Measurements from ENCODE around the gene ENO2.

Gene ENO2

DNA sequence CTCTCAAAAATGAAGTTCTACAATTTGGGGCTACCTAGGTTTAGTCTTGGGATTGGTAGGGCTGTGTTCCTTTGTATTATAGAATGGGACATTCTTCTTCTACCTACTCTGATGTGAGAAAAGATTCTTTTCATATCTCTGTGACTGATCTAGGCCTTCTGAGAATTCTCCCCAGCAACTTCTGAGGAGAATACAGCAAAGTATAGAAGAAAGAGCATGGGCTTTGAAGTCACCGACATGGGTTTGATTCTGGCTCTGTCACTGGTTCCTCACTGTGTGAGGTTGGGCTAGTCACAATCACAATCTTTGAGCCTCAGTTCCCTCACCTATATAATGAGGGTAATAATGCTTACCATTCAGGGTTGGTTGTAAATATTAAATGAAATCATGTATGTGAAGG, 18.4 kb downstream of the ENO2 start:
- DNase-seq (ENCODE audit: low read depth in 3 of 3), result no peak

DNA sequence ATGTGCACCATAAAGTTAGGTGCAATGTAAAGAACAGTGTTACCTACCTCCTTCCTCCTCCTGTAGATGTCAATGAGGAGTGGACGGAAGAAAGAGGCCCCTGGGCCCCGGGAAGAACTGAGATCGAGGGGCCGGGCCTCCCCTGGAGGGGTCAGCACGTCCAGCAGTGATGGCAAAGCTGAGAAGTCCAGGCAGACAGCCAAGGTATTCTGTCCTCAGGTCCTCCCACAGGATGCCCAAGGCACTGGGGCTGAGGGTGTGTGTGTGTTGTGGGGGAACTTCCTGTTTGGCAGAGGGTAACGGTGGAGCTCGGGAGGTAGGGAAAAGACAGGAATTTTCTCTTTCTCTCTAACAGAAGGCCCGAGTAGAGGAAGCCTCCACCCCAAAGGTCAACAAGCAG, 19.7 kb downstream of the ENO2 start:
- no peak for DNase-seq (ENCODE audit: low read depth in 3 of 3)

- DNase-seq (ENCODE audit: low read depth in 3 of 3), result no peak
Measured at GRCh38 chr12:6935371-6936193, 21.2 kb downstream of the ENO2 start.

DNA sequence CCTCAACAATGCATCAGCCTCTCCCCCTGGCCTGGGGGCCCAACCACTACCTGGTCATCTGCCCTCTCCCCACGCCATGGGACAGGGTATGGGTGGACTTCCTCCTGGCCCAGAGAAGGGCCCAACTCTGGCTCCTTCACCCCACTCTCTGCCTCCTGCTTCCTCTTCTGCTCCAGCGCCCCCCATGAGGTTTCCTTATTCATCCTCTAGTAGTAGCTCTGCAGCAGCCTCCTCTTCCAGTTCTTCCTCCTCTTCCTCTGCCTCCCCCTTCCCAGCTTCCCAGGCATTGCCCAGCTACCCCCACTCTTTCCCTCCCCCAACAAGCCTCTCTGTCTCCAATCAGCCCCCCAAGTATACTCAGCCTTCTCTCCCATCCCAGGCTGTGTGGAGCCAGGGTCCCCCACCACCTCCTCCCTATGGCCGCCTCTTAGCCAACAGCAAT, 21.8 kb downstream of the ENO2 start:
- no peak for DNase-seq (ENCODE audit: low read depth in 3 of 3)

DNA sequence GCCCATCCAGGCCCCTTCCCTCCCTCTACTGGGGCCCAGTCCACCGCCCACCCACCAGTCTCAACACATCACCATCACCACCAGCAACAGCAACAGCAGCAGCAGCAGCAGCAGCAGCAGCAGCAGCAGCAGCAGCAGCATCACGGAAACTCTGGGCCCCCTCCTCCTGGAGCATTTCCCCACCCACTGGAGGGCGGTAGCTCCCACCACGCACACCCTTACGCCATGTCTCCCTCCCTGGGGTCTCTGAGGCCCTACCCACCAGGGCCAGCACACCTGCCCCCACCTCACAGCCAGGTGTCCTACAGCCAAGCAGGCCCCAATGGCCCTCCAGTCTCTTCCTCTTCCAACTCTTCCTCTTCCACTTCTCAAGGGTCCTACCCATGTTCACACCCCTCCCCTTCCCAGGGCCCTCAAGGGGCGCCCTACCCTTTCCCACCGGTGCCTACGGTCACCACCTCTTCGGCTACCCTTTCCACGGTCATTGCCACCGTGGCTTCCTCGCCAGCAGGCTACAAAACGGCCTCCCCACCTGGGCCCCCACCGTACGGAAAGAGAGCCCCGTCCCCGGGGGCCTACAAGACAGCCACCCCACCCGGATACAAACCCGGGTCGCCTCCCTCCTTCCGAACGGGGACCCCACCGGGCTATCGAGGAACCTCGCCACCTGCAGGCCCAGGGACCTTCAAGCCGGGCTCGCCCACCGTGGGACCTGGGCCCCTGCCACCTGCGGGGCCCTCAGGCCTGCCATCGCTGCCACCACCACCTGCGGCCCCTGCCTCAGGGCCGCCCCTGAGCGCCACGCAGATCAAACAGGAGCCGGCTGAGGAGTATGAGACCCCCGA, 22.5 kb downstream of the ENO2 start:
- DNase-seq (ENCODE audit: low read depth in 3 of 3), result peak in 1 of 3 experiments; percentile 60

DNA sequence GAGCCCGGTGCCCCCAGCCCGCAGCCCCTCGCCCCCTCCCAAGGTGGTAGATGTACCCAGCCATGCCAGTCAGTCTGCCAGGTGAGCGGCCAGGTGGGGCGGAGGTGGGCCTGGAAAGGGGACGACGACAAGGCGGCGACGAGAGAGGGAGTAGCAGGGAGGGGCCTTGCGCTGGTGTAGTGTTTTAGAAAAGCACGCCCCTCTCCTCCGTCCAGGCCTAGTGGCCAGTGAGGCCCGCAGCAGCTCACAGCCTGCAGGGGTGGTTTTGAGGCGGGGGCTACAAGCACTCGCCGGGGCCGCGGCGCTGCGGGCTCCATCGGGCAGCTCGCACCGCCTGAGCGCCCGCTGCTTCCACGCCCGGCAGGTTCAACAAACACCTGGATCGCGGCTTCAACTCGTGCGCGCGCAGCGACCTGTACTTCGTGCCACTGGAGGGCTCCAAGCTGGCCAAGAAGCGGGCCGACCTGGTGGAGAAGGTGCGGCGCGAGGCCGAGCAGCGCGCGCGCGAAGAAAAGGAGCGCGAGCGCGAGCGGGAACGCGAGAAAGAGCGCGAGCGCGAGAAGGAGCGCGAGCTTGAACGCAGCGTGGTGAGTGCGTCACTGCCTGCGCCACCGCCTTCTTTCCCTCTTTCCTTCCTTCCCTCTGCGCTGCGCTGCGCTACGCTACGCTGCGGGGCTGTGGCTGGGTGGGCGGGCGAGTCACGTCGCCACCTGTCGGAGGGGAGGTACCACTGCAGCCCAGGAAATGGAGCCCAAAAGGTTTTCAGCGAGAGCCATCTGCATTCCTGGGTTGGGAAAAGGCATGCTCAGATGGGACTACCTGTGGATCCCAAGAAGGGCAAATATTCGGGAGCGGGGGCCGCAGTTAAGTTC, 23.3 kb downstream of the ENO2 start:
- peak; percentile 72 to 91 (median 88) for DNase-seq (ENCODE audit: low read depth in 3 of 3)

GRCh38 chr12:6938353-6939190, 24.2 kb downstream of the ENO2 start:
- DNase-seq (ENCODE audit: low read depth in 3 of 3), result no peak

- no peak for DNase-seq (ENCODE audit: low read depth in 3 of 3)
Measured at GRCh38 chr12:6939191-6939540, 24.8 kb downstream of the ENO2 start.

GRCh38 chr12:6941267-6941666, 26.9 kb downstream of the ENO2 start:
- DNase-seq (ENCODE audit: low read depth in 3 of 3), result no peak

DNA sequence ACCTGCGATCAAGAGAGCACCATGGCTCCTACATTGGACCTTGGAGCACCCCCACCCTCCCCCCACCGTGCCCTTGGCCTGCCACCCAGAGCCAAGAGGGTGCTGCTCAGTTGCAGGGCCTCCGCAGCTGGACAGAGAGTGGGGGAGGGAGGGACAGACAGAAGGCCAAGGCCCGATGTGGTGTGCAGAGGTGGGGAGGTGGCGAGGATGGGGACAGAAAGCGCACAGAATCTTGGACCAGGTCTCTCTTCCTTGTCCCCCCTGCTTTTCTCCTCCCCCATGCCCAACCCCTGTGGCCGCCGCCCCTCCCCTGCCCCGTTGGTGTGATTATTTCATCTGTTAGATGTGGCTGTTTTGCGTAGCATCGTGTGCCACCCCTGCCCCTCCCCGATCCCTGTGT, 27.4 kb downstream of the ENO2 start:
- no peak for DNase-seq (ENCODE audit: low read depth in 3 of 3)

- no peak for DNase-seq (ENCODE audit: low read depth in 3 of 3)
Measured at GRCh38 chr12:6942331-6942665, 27.9 kb downstream of the ENO2 start.

- DNase-seq (ENCODE audit: low read depth in 3 of 3), result peak in 1 of 3 experiments; percentile 52
Measured at GRCh38 chr12:6943389-6943721, 29.0 kb downstream of the ENO2 start.

DNA sequence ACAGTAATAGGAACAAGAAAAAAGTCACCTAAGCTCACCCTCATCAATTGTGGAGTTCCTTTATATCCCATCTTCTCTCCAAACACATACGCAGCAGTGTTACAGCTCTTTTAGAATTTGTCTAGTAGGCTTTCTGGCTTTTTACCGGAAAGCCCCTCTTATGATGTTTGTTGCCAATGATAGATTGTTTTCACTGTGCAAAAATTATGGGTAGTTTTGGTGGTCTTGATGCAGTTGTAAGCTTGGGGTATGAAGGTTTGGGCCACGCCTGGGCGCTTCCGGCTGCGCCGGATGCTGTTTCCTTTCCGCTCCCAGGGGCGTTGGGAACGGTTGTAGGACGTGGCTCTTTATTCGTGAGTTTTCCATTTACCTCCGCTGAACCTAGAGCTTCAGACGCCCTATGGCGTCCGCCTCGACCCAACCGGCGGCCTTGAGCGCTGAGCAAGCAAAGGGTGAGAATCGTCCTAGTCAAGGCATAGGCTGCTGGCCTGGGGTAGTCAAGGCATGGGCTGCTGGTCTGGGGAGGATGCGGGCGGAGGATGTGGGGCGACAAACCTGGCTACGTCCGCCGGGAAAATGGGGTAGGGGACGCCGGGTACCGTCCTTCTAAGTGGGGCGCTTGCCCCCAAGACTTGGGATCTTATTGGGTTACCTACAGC, 29.5 kb downstream of the ENO2 start, which contains the start of the genes C12orf57 and RNU7-1:
TSS of gene C12orf57 (plus strand) at position 301 of the 659 bp plus-strand sequence. CDS start at position 401, 100 bp downstream.
TSS of gene RNU7-1 (plus strand) at position 95 of the 659 bp plus-strand sequence.
- no peak for DNase-seq (ENCODE audit: low read depth in 3 of 3)

- DNase-seq (ENCODE audit: low read depth in 3 of 3), result peak; percentile 71 to 76 (median 75)
Measured at GRCh38 chr12:6944381-6945186, 30.2 kb downstream of the ENO2 start.

DNA sequence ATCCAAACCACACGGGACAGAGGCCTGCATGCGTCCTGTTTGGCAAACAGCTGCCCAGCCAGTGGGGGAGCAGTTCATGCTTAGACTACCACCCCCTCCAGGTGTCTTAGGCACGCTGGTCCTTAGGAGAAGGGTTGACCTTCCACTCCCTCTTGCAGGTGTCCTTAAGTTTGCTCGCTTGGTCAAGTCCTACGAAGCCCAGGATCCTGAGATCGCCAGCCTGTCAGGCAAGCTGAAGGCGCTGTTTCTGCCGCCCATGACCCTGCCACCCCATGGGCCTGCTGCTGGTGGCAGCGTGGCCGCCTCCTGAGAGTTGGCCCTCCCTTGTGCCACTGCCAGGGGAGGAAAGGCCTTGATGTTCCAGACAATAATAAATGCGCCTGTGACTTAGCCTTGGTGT, 31.2 kb downstream of the ENO2 start:
- DNase-seq (ENCODE audit: low read depth in 3 of 3), result no peak

DNA sequence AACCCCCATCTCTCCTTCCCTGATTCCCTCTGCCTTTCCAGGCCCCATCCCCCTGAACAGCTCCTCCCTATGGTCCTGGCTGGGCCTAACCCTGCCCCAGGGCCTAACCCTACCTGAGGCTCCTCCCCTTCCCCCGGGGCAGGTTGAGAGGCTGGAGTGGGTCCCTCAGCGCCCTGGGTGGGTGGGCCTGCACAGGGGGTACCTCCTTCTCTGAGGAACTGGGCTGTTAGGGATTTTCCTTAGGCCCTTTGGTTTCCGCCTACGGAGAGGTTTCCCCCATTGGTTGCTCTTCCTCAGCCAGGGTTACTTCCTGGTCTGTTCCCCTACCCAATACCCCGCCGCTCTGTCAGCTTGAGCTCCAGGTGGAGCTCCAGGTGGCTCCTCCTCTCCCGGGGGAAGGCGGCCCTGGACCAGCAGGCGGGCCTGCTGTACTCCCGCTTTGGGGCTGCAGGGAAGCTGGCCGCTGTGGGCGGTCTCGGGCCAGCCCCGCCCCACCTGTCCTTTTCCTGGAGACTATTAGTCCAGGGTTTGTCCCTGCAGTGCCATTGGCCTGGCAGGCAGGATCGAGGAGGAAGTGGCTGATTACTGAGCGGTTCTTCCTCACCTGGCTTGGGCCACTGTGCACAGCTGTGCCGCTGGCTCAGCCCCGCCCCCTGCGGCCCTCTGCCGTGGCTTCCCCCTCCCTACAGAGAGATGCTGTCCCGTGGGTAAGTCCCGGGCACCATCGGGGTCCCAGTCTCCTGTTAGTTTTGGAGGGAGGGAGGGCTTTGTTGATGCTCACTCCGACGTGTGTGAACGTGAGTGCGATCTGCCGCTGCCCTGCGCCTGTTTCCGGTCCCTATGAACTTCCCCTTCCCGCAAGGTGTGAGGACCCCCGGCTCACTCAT, 31.9 kb downstream of the ENO2 start:
- DNase-seq (ENCODE audit: low read depth in 3 of 3), result no peak

DNA sequence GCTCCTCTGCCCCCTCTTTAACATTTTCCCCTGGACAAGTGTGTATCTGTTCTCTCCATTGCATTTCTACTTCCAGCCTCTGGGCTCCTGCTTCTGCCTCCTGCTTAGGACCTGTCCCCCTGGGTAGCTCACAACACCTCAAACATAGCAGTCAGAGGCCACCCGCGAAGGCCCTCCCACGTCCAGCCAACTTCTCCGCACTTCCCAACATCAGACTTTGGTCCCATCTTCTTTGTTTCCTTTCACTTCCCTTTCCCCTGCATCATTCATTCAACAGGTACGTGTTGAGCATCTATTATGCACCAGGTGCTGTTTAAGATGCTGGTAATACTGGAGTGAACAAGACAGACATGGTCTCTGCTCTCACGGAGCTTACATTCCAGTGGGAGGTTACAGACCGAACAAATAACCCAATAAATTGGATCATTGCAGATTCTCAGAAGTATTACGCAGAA, 32.6 kb downstream of the ENO2 start:
- DNase-seq (ENCODE audit: low read depth in 3 of 3), result no peak

GRCh38 chr12:6947615-6948014, 33.2 kb downstream of the ENO2 start:
- DNase-seq (ENCODE audit: low read depth in 3 of 3), result no peak
